GM12891 (cell line): ENCODE measurements around the gene TRIP12.

Experiments
- DNase-seq: peaks from one replicate; pipeline ENCODE4 v3.0.0; 2011; ENCODE audit warnings: low spot score; ENCODE audit not compliant: insufficient read length
- FAIRE-seq: peaks from 2 replicates; lab custom pipeline; 2011; peaks lifted over from hg19 to GRCh38; lab: Jason Lieb, UNC
- PAX5 ChIP-seq: IDR thresholded peaks from 2 replicates; pipeline ENCODE4 v1.6.1; 2011; ENCODE audit warnings: low read length, moderate library complexity, mild to moderate bottlenecking; ENCODE audit not compliant: insufficient read depth, severe bottlenecking
- POLR2A ChIP-seq: IDR thresholded peaks from 2 replicates; pipeline ENCODE4 v1.6.1; 2011; ENCODE audit warnings: low read depth, low read length, control low read depth
- POLR2AphosphoS5 ChIP-seq: IDR thresholded peaks from 2 replicates; pipeline ENCODE4 v1.6.1; 2011; ENCODE audit warnings: low read depth, low read length, control low read depth
- POU2F2 ChIP-seq: IDR thresholded peaks from 2 replicates; pipeline ENCODE4 v1.6.1; 2011; ENCODE audit warnings: low read depth, mild to moderate bottlenecking, control low read depth, low read length, moderate library complexity
- SPI1 ChIP-seq: IDR thresholded peaks from 2 replicates; pipeline ENCODE4 v1.6.1; 2011; ENCODE audit warnings: low read depth, low read length, control low read depth
- TAF1 ChIP-seq: IDR thresholded peaks from 2 replicates; pipeline ENCODE4 v1.6.1; 2011; ENCODE audit warnings: low read depth, low read length, control low read depth

The TRIP12 gene

DNA sequence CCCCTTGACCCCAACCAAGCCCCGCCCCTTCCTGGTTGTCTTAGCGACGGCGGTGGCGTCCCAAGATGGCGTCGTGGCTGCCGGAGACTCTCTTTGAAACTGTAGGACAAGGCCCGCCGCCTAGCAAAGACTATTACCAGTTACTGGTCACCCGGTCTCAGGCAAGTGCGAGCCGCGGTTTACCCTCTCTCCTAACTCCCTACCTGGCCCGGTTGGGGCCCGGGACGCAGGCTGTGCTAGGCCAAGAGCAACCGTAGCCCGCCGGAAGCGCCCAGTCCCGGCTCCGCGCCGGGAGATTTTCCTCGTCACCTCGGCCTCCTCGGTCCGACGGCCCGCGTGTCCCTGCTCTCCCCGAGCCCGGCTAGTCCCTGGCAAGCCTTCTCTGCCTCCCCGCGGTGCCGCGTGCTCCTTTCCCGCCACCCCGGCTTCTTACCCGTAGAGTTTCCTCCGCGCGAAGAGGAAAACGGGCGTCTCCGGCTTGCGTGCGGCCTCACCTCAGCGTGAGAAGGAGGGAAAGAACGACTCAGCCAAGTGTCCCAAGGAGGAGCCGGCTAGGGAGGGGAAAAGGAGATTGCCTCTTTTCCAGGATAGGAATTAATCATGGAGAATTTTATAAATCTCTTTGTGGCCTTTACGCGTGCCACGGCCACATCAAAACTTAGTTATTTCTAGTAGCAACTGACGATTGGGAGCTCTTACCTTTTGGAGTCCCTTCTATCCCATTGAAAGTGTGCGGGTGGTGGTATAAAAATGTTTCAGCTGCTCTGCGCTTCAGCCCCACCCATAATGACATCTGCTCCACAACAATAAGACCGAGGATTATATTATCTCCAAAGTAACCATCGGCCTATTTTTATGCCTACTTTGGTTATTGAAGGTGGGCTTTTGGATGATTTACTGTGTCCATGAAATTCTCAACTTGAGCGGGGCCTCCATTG, 909 bp upstream of the TRIP12 start, which contains the start of gene FBXO36:
FBXO36 (plus strand) TSS at position 55 of the 938 bp plus-strand sequence; CDS start at position 66, 11 bp downstream.
- FAIRE-seq (peak; percentile 69), DNase-seq (peak; percentile 76)
- TF ChIP-seq POLR2A (no peak), POLR2AphosphoS5 (no peak)

GRCh38 chr2:229921101-229921891, 513 bp downstream of the TRIP12 start:
- peak; percentile 56 for DNase-seq
- FAIRE-seq, result peak; percentile 72
- TF ChIP-seq TAF1 (peak; percentile 25; the same call in 1 of the 2 replicates), PAX5 (no peak), POU2F2 (0 out of 2 replicates have a peak, but pooled peaks have one; percentile 11), POLR2A (peak; percentile 28; the same call in 1 of the 2 replicates), SPI1 (0 out of 2 replicates have a peak, but pooled peaks have one; percentile 12), POLR2AphosphoS5 (no peak)

DNA sequence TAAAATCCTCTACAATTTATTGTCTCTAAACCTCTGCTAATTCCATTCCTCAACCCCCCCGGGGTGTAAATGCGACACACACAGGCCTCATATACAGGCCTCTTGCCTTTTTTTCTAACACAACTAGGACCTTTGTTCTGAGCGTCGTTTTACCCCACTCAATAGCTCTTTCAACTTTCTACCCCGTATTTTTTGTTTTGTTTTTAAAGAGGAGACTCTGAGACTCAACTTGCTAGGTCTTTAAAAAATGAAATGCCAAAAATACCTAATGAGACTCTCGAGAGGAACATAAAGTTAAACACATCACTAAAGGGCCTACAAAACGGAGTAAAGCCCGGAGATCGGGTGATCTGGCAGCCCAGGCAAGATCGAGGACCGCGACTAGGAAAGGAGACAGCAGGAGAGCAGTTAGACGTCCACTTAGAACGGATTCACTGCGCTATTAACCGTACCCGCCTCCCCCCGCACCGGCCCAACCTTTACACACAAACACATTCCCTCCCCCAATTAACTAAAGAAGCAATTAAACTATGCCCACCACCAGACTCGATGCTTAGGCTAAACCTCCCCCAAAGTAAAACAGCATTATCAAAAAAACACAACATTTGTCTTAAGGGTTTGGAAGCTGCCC, 1.7 kb downstream of the TRIP12 start:
- FAIRE-seq, result peak; percentile 74
- no peak for DNase-seq
- TF ChIP-seq POLR2AphosphoS5 (no peak), POU2F2 (no peak), TAF1 (no peak), POLR2A (peak; percentile 22; the same call in 1 of the 2 replicates)

DNA sequence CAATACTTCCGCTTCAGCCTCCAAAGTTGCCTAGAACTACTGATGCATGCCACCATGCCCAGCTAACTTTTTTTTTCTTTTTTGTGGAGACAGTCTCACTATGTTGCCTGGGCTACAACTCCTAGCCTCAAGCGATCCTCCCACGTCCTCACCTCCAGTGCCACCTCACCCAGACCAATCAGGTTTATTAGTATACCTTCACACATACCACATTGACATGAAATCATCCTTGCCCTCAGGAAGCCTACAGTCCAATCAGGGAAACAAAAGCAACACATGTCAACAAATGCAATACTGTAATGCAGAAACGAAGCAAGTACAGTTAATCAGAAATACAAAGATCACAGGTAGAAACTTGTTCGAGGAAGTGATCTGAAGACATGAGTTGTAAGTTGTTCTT, 4.0 kb downstream of the TRIP12 start:
- TF ChIP-seq POLR2A, result no peak
- TF ChIP-seq PAX5, result no peak
- TF ChIP-seq TAF1, result no peak
- no peak for TF ChIP-seq POLR2AphosphoS5
- no peak for TF ChIP-seq POU2F2
- TF ChIP-seq SPI1, result no peak
- FAIRE-seq, result peak; percentile 23
- no peak for DNase-seq

GRCh38 chr2:229914171-229914570, 7.6 kb downstream of the TRIP12 start:
- DNase-seq, result no peak

GRCh38 chr2:229910832-229911412, 10.9 kb downstream of the TRIP12 start:
- DNase-seq (no peak), FAIRE-seq (peak; percentile 85)
- TF ChIP-seq POLR2A (no peak), PAX5 (no peak), TAF1 (no peak), SPI1 (no peak), POU2F2 (no peak), POLR2AphosphoS5 (no peak)

More at GRCh38 chr2:229914171-229914570, 7.6 kb downstream of the TRIP12 start:
- no peak for TF ChIP-seq TAF1
- TF ChIP-seq POLR2AphosphoS5, result no peak
- no peak for TF ChIP-seq POLR2A
- no peak for TF ChIP-seq PAX5
- peak; percentile 86 for FAIRE-seq

DNA sequence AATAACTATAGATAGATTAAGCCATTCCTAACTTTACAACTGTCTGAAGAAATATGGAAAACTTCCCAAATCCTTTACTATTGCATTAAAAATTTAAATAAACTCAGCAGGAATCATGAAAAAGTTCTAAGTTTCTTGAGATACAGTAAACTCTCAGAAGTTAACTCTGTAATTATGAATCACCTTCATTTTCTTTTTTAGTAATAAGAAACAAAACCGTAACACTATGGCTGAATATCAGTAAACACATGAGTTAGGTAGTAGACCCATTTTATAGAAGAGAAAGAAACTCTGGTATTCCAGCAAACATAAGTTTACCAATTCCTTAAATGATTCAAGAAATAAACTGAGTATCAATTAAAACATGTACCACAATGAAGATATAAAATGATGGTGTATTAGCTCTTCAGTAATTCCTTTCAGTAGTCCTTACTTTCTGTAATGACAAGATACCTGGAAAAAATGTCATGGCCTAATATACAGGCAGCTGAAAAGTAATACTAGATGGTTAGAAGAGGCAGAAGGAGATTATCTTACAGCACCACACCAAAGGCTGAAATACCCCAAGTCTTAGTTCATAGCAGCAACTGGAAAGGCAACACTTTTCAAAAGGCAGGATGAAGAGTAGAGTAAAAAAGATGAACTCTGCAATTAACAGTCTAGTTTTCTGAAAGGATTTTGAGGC, 11.5 kb downstream of the TRIP12 start:
- DNase-seq, result no peak
- peak; percentile 48 for FAIRE-seq
- TF ChIP-seq SPI1 (no peak), POLR2A (no peak)

DNA sequence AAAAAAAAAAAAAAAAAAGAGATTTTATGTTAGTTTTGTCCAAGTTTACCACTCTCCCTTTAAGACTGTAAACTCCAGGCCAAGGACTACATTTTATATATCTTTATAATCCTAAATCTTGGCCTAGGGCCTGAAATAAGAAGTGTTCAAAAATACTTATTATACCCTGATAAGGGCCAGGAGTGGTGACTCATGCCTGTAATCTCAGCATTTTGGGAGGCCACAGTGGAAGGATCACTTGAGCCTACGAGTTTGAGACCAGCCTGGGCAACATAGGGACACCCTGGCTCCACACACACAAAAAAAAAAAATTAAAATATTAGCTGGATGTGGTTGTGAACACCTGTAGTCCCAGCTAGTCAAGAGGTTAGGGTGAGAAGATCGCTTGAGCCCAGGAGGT, 12.7 kb downstream of the TRIP12 start:
- DNase-seq, result no peak
- FAIRE-seq, result no peak
- TF ChIP-seq POU2F2 (no peak), POLR2A (no peak), SPI1 (no peak), TAF1 (no peak), POLR2AphosphoS5 (no peak), PAX5 (no peak)

DNA sequence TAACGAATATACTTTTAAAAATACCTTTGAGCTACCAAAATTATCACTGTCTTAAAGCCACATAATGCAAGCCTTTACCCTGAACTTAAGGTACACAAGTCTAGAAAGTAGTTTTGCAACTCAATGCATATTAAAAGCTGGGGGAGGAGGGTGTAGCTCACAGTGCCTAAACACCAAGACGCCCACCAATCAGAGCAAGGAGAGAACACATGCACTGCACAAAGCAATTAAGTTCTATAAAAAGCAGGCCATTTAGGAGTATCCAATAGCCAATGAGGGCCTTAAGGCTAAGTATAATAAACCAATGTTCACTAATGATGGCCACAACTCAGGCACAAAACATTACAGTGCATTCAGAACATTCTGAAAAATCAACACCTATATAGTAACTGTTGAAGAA, 16.2 kb downstream of the TRIP12 start:
- TF ChIP-seq SPI1 (no peak), POLR2AphosphoS5 (no peak), TAF1 (no peak), POU2F2 (no peak), PAX5 (no peak), POLR2A (no peak)
- DNase-seq (no peak), FAIRE-seq (no peak)
